HepG2 (cell line): ENCODE results near the gene TMTC1.

Source experiments
- FOXK2 ChIP-seq: fragments of 450-650 bp; IDR thresholded peaks from 2 replicates; pipeline ENCODE4 v1.6.1; 2016
- ZNF777 ChIP-seq: sonication (generic); formaldehyde crosslinking; IDR thresholded peaks from 2 replicates; pipeline ENCODE4 v1.4.0; 2020; ENCODE audit warnings: missing genetic modification reagents
- ZUFSP ChIP-seq: sonication (generic); formaldehyde crosslinking; IDR thresholded peaks from 2 replicates; pipeline ENCODE4 v1.9.0; 2021; ENCODE audit warnings: missing genetic modification reagents, mild to moderate bottlenecking, borderline replicate concordance
- TF ChIP-seq, protein P1 (sequence below): sonication (generic); formaldehyde crosslinking; IDR thresholded peaks from 2 replicates; pipeline ENCODE4 v1.4.0; 2020; ENCODE audit warnings: missing genetic modification reagents

GRCh38 chr12:29710104-29710503 lies 73.6 kb downstream of the TMTC1 start:
- TF ChIP-seq FOXK2 (no peak), ZUFSP (CRISPR knock-in tag) (no peak), ZNF777 (CRISPR knock-in tag) (no peak)
- TF ChIP-seq, protein P1, sequence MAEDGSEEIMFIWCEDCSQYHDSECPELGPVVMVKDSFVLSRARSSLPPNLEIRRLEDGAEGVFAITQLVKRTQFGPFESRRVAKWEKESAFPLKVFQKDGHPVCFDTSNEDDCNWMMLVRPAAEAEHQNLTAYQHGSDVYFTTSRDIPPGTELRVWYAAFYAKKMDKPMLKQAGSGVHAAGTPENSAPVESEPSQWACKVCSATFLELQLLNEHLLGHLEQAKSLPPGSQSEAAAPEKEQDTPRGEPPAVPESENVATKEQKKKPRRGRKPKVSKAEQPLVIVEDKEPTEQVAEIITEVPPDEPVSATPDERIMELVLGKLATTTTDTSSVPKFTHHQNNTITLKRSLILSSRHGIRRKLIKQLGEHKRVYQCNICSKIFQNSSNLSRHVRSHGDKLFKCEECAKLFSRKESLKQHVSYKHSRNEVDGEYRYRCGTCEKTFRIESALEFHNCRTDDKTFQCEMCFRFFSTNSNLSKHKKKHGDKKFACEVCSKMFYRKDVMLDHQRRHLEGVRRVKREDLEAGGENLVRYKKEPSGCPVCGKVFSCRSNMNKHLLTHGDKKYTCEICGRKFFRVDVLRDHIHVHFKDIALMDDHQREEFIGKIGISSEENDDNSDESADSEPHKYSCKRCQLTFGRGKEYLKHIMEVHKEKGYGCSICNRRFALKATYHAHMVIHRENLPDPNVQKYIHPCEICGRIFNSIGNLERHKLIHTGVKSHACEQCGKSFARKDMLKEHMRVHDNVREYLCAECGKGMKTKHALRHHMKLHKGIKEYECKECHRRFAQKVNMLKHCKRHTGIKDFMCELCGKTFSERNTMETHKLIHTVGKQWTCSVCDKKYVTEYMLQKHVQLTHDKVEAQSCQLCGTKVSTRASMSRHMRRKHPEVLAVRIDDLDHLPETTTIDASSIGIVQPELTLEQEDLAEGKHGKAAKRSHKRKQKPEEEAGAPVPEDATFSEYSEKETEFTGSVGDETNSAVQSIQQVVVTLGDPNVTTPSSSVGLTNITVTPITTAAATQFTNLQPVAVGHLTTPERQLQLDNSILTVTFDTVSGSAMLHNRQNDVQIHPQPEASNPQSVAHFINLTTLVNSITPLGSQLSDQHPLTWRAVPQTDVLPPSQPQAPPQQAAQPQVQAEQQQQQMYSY (CRISPR knock-in tag) = no peak
